ENCODE measurements around the gene COX8A.

COX8A gene

GRCh38 chr11:63939397-63939891 is 35.0 kb upstream of the COX8A start:
- Histone ChIP-seq H3K27ac (replicated peaks) (peak overlapping the region; percentile 71), H3K4me3 (replicated peaks; ENCODE audit: insufficient read depth, low read length) (peak overlapping the region; percentile 84)
- peak in 1 of 2 experiments; percentile 21 for DNase-seq (ENCODE audit: low read depth in 1 of 2, low spot score in 1 of 2)

GRCh38 chr11:63940786-63941185 is 33.6 kb upstream of the COX8A start:
- H3K27ac ChIP-seq (replicated peaks) = peak overlapping the region; percentile 58
- H3K27me3 ChIP-seq (ENCODE audit: insufficient read depth, poor library complexity, severe bottlenecking) = no peaks in the 10 kb centered on the region
- TF ChIP-seq, protein P1, sequence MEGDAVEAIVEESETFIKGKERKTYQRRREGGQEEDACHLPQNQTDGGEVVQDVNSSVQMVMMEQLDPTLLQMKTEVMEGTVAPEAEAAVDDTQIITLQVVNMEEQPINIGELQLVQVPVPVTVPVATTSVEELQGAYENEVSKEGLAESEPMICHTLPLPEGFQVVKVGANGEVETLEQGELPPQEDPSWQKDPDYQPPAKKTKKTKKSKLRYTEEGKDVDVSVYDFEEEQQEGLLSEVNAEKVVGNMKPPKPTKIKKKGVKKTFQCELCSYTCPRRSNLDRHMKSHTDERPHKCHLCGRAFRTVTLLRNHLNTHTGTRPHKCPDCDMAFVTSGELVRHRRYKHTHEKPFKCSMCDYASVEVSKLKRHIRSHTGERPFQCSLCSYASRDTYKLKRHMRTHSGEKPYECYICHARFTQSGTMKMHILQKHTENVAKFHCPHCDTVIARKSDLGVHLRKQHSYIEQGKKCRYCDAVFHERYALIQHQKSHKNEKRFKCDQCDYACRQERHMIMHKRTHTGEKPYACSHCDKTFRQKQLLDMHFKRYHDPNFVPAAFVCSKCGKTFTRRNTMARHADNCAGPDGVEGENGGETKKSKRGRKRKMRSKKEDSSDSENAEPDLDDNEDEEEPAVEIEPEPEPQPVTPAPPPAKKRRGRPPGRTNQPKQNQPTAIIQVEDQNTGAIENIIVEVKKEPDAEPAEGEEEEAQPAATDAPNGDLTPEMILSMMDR (IDR thresholded peaks at IDR 0.05; ENCODE audit: insufficient read depth, low read length) = no peak
- peak; percentile 89 for TF ChIP-seq SPI1 (IDR thresholded peaks at IDR 0.05; ENCODE audit: borderline replicate concordance, low read depth)
- peak in 1 of 2 experiments; percentile 68 for DNase-seq (ENCODE audit: low read depth in 1 of 2, low spot score in 1 of 2)
- no peak overlapping the region for H3K4me3 ChIP-seq (replicated peaks; ENCODE audit: insufficient read depth, low read length)

More at GRCh38 chr11:63939397-63939891, 35.0 kb upstream of the COX8A start:
- no peaks in the 10 kb centered on the region for H3K27me3 ChIP-seq (ENCODE audit: insufficient read depth, poor library complexity, severe bottlenecking)
- TF ChIP-seq GABPA (IDR thresholded peaks at IDR 0.05; ENCODE audit: low read depth) (no peak), POLR2AphosphoS5 (IDR thresholded peaks at IDR 0.05; ENCODE audit: low read depth) (no peak), SPI1 (IDR thresholded peaks at IDR 0.05; ENCODE audit: borderline replicate concordance, low read depth) (no peak)
- TF ChIP-seq, protein P1 (IDR thresholded peaks at IDR 0.05; ENCODE audit: insufficient read depth, low read length) = no peak
- TF ChIP-seq, protein P2, sequence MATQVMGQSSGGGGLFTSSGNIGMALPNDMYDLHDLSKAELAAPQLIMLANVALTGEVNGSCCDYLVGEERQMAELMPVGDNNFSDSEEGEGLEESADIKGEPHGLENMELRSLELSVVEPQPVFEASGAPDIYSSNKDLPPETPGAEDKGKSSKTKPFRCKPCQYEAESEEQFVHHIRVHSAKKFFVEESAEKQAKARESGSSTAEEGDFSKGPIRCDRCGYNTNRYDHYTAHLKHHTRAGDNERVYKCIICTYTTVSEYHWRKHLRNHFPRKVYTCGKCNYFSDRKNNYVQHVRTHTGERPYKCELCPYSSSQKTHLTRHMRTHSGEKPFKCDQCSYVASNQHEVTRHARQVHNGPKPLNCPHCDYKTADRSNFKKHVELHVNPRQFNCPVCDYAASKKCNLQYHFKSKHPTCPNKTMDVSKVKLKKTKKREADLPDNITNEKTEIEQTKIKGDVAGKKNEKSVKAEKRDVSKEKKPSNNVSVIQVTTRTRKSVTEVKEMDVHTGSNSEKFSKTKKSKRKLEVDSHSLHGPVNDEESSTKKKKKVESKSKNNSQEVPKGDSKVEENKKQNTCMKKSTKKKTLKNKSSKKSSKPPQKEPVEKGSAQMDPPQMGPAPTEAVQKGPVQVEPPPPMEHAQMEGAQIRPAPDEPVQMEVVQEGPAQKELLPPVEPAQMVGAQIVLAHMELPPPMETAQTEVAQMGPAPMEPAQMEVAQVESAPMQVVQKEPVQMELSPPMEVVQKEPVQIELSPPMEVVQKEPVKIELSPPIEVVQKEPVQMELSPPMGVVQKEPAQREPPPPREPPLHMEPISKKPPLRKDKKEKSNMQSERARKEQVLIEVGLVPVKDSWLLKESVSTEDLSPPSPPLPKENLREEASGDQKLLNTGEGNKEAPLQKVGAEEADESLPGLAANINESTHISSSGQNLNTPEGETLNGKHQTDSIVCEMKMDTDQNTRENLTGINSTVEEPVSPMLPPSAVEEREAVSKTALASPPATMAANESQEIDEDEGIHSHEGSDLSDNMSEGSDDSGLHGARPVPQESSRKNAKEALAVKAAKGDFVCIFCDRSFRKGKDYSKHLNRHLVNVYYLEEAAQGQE (IDR thresholded peaks at IDR 0.05; ENCODE audit: insufficient replicate concordance, low read depth) = no peak

DNA sequence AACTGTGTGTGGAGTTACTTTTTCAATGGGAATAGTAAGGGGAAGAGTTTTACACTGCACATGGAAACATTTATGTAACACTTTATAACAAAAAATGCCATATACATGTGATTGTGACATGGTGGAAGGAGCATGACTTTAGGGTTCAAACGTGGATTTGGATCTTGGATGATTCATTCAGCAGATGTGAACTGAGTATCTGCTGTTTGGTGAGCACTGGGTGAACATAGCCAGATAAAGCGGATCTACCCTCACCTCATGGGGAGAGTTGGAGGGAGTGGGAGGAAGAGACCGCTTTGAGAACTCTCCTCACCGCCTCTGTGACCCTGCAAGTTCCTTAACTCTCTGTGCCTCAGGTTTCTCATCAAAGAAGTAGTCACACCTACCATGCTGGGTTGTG is 32.5 kb upstream of the COX8A start:
- Histone ChIP-seq H3K27me3 (ENCODE audit: insufficient read depth, poor library complexity, severe bottlenecking) (no peaks in the 10 kb centered on the region), H3K27ac (replicated peaks) (no peak overlapping the region), H3K4me3 (replicated peaks; ENCODE audit: insufficient read depth, low read length) (no peak overlapping the region)
- DNase-seq (ENCODE audit: low read depth in 1 of 2, low spot score in 1 of 2) = no peak
- TF ChIP-seq, protein P1 (IDR thresholded peaks at IDR 0.05; ENCODE audit: insufficient read depth, low read length) = no peak
- TF ChIP-seq POLR2AphosphoS5 (IDR thresholded peaks at IDR 0.05; ENCODE audit: low read depth) (no peak), GABPA (IDR thresholded peaks at IDR 0.05; ENCODE audit: low read depth) (no peak), SPI1 (IDR thresholded peaks at IDR 0.05; ENCODE audit: borderline replicate concordance, low read depth) (no peak)
- TF ChIP-seq, protein P2 (IDR thresholded peaks at IDR 0.05; ENCODE audit: insufficient replicate concordance, low read depth) = no peak

DNA sequence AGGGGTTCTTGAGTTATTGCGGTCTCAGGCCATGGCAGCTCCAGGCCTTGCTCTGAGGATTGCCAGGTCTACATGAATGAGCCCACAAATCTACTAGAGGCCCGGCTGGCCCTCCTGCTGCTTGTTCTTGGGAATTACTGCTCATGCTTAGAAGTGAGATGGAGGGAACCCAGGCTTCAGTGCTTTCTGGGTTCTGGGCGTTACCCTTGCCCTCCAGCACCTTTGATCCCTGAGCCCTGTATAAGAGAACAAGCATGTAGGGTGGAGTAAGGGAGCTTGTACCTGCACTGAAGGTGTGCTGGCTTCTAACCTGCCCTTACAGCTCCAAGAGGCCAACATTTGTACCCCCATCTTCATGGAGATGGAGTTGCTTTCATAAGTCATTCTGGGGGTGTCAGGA is 31.6 kb upstream of the COX8A start:
- no peak overlapping the region for H3K4me3 ChIP-seq (replicated peaks; ENCODE audit: insufficient read depth, low read length)
- H3K27me3 ChIP-seq (ENCODE audit: insufficient read depth, poor library complexity, severe bottlenecking) = no peaks in the 10 kb centered on the region
- no peak overlapping the region for H3K27ac ChIP-seq (replicated peaks)
- no peak for DNase-seq (ENCODE audit: low read depth in 1 of 2, low spot score in 1 of 2)
- TF ChIP-seq POLR2AphosphoS5 (IDR thresholded peaks at IDR 0.05; ENCODE audit: low read depth) = no peak
- TF ChIP-seq GABPA (IDR thresholded peaks at IDR 0.05; ENCODE audit: low read depth) = no peak
- TF ChIP-seq, protein P2 (IDR thresholded peaks at IDR 0.05; ENCODE audit: insufficient replicate concordance, low read depth) = no peak
- no peak for TF ChIP-seq SPI1 (IDR thresholded peaks at IDR 0.05; ENCODE audit: borderline replicate concordance, low read depth)
- TF ChIP-seq, protein P1 (IDR thresholded peaks at IDR 0.05; ENCODE audit: insufficient read depth, low read length) = no peak

Measured in HL-60 (cell line).